Measurements from ENCODE around the gene FLAD1. TPM values are rescaled to one million over a fixed set of nuclear protein-coding genes. Genes with fewer than 3 reads are reported as not detected.

Gene FLAD1
- total RNA-seq, 1 experiment from 2014 or later: 58.4 TPM

GRCh38 chr1:154989195-154989860 is 6.2 kb downstream of the FLAD1 start:
- no peak for DNase-seq (ENCODE audit: low read depth, low spot score)
- H3K79me2 ChIP-seq (ENCODE audit: insufficient read depth, low read length): peaks cover 53% of the 10 kb centered on the region
- no TSS peak for BruUV-seq (replicated peaks)
- intact Hi-C loops (cut with micrococcal nuclease): no loop called here
- H3K4me2 ChIP-seq (ENCODE audit: low read length): no peak overlapping the region
- no peaks in the 10 kb centered on the region for H3K9me3 ChIP-seq (ENCODE audit: control insufficient read depth in 1 of 2, insufficient read depth in 1 of 2, low read depth in 1 of 2, low read length in 2 of 2)
- no peak overlapping the region for H2AFZ ChIP-seq (ENCODE audit: low read depth, low read length, poor library complexity, severe bottlenecking)
- H3K36me3 ChIP-seq (ENCODE audit: control insufficient read depth in 1 of 2, insufficient read depth in 2 of 2, low read length in 2 of 2): peaks cover 12 to 25% of the 10 kb centered on the region in 2 experiments; a peak in 3 of 4 replicates
- H3K27ac ChIP-seq (ENCODE audit: low read depth, low read length): no peak overlapping the region
- no peaks in the 10 kb centered on the region for H4K20me1 ChIP-seq (ENCODE audit: insufficient read depth)
- ChIA-PET RAD21 (ENCODE audit: low non-redundant PET in 1 of 2, low total read pairs in 2 of 2, uncharacterized antibody in 2 of 2, unreplicated experiment in 2 of 2) (no interaction called here), CTCF (interaction anchor here (1.1 kb wide), 1 partner anchor 10 kb away, joined by 3 read pairs; no protein-coding TSS in a partner anchor), POLR2A (interaction anchor here (1.8 kb wide), 1 partner anchor 17 kb away, joined by 6 read pairs; no protein-coding TSS in a partner anchor)
- H3K4me3 ChIP-seq (replicated peaks in 1 of 2; ENCODE audit: low read depth in 1 of 2, low read length in 2 of 2): no peak overlapping the region
- no peaks in the 10 kb centered on the region for H3K9me2 ChIP-seq (ENCODE audit: insufficient read depth)
- ATAC-seq: no peak
- no peak for TF ChIP-seq JUND (IDR thresholded peaks at IDR 0.05)
- no peak for TF ChIP-seq YY1 (IDR thresholded peaks at IDR 0.05; ENCODE audit: extremely low read depth, insufficient replicate concordance, low read depth, low read length)
- no peak for TF ChIP-seq ATF3 (IDR thresholded peaks at IDR 0.05)
- no peak for TF ChIP-seq ZNF274 (IDR thresholded peaks at IDR 0.05; ENCODE audit: low read depth, low read length)
- TF ChIP-seq EZH2 (IDR thresholded peaks at IDR 0.05): no peak
- no peak for TF ChIP-seq ZBTB33 (IDR thresholded peaks at IDR 0.05; ENCODE audit: extremely low read depth, insufficient replicate concordance, low read length)
- no peak for TF ChIP-seq SRF (IDR thresholded peaks at IDR 0.05; ENCODE audit: low read depth)
- TF ChIP-seq CTCF (IDR thresholded peaks at IDR 0.05 in 2 of 3, conservative IDR thresholded peaks at IDR 0.05 in 1 of 3; ENCODE audit: borderline replicate concordance in 1 of 3, insufficient read depth in 1 of 3, low read depth in 2 of 3, low read length in 2 of 3): no peak
- TF ChIP-seq REST (IDR thresholded peaks at IDR 0.05; ENCODE audit: low read depth): no peak
- no peak for TF ChIP-seq RAD21 (IDR thresholded peaks at IDR 0.05; ENCODE audit: low read depth)
- TF ChIP-seq SP1 (IDR thresholded peaks at IDR 0.05; ENCODE audit: low read depth): no peak
- TF ChIP-seq EGR1 (IDR thresholded peaks at IDR 0.05; ENCODE audit: low read depth): no peak
- TF ChIP-seq CEBPB (IDR thresholded peaks at IDR 0.05; ENCODE audit: low read depth): no peak
- no peak for TF ChIP-seq CBX3 (IDR thresholded peaks at IDR 0.05; ENCODE audit: low read depth)
- TF ChIP-seq SIN3A (IDR thresholded peaks at IDR 0.05; ENCODE audit: low read depth): no peak
- no peak for TF ChIP-seq POLR2AphosphoS5 (IDR thresholded peaks at IDR 0.05; ENCODE audit: low read depth, low read length)
- no peak for TF ChIP-seq ELF1 (IDR thresholded peaks at IDR 0.05; ENCODE audit: borderline replicate concordance, low read depth)
- peaks cover 8 to 25% of the 10 kb centered on the region in 2 experiments; a peak in 3 of 4 replicates for H3K4me1 ChIP-seq (ENCODE audit: control insufficient read depth in 1 of 2, insufficient read depth in 2 of 2, low read length in 2 of 2)
- H3K27me3 ChIP-seq (ENCODE audit: insufficient read depth, low read length): no peaks in the 10 kb centered on the region
- no peak overlapping the region for H3K9ac ChIP-seq (ENCODE audit: low read length)

Data from HCT116 (cell line).